Measurements from ENCODE around the gene FAIM.
"Not testable (repeated sequence)": the region's sequence is repeated elsewhere in the genome, so short reads cannot be mapped to it uniquely, and the experiment has no call there.

FAIM gene

GRCh38 chr3:138598534-138598933 lies 10.0 kb upstream of the FAIM start:
- no peak for DNase-seq

- DNase-seq, result no peak
These were observed 8.3 kb upstream of the FAIM start for GRCh38 chr3:138600100-138600745.

GRCh38 chr3:138601661-138602060 lies 6.9 kb upstream of the FAIM start:
- DNase-seq, result not testable (repeated sequence)

DNA sequence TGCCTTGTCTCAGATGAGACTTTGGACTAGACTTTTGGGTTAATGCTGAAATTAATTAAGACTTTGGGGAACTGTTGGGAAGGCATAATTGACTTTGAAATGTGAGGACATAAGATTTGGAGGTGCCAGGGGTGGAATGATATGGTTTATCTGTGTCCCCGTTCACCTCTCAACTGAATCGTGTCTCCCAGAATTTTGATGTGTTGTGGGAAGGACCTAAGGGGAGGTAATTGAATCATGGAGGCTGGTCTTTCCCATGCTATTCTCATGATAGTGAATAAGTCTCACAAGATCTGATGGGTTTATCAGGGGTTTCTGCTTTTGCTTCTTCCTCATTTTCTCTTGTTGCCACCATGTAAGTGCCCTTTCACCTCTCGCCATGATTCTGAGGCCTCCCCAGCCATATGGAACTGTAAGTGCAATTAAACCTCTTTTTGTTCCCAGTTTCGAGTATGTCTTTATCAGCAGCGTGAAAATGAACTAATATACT lies 4.4 kb upstream of the FAIM start:
- not testable (repeated sequence) for DNase-seq

DNA sequence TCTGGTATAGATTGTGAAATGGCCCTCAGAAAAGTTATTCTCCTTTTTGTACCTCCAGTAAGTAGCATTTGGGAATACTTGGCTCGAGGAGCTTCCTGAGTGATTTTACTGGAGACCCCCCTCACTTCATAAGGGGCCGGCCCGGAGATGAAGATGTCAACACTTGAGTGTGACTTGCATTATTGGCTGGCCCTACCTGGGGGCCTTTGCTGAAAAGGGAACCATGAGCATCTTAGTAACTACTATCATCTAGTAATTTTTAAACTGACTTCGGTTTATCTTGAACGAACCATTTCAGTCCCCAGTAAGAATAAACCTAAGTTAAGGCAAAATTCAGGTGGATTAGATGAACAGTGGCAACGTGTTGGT lies 1.3 kb downstream of the FAIM start:
- DNase-seq, result no peak

- no peak for DNase-seq
These were observed 6.9 kb downstream of the FAIM start for GRCh38 chr3:138615462-138615861.

DNA sequence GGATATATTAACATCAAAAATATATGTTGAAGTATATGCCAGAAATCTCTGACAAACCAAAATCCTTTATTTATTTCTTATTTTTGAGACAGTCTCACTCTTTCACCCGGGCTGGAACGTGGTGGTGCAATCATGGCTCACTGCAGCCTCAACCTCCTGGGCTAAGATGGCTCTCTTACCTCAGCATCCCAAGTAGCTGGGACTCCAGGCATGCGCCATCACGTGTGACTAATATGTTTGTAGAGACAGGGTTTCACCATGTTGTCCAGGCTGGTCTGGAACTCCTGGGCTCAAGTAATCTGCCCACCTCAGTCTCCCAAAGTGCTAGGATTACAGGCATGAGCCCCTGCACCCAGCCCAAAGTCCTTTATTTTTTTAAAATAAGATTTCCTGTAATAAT lies 11.9 kb downstream of the FAIM start:
- no peak for DNase-seq

DNA sequence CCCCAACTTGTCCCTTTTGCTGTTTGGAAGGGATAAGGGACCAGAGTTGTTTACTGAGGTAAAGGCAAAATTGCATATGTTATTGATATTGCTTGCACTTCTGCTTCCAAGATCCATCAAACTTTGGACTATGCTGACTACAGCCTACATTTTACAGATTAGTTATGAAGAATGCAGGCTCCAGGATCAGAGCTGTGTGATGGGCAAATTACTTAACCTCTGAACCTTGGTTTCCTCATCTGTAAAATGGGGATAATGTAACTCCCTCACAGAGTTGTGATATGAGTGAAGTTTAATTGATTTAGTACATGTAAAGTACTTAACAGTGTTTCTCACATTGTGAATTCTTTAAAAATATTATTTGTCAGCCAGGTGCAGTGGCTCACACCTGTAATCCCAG lies 15.9 kb downstream of the FAIM start:
- no peak for DNase-seq

DNA sequence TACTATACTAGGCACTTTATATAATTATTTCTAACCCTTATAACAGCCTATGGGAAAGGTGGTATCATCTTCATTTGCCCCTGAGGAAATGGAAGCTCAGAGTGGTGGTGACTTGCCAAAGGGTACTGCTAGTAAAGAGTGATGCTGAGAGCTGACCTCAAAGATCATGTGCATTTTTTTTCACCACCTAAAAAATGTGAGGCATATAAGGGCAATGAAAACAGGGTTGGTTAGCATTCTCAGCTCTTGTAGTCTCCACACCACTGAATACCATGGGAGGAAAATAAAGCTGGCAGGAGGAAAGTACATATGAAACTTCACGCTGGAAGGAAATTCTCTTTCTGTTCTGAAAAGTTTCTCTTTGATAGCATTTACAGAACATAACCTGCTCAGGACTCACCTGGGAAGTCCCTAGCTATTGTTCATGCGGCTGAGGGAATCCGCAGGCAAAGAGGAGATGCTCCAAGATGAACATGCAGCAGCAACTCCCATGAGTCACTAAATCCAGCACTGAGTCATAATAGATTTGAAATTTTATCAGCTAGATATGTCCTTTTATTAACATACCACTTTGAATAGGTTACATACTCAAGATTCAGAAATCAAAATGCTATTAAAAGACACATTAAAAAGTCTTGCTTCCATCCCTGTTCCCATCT lies 17.3 kb downstream of the FAIM start:
- no peak for DNase-seq

DNA sequence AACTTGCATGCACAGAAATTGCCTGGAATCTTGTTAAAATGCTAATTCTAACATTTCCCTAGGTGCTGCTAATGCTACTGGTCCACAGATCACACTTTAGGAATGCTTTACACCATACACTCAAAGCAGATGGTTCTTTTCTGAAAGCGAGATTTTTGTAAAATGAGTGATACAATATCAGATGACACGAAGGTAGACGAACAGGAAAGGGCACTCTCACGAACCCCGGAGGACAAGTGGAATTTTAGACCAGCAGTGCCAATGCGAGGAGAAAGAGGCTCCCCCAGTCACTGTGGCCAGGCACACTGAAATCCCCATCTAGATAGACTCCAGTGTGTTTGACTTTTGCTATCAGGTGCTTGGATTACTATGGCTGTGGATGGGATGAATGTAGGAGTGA lies 21.0 kb downstream of the FAIM start:
- no peak for DNase-seq

DNA sequence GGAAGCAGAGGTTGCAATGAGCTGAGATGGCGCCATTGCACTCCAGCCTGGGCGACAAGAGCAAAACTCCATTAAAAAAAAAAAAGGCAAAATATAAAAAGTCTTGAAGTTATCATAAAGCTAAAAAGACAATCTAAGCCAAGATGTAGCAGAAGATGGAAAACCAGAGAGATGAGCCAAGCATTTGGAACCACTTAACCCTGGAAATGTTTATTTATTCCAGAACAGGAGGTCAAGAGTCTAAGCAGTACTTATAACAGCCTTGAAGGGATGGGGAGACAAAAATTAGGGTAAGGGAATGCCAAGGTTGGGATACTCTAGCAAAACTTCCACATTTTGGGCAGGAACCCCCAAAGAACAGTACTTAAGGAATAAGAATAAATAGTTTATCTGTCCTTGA lies 30.1 kb downstream of the FAIM start:
- DNase-seq, result no peak

DNA sequence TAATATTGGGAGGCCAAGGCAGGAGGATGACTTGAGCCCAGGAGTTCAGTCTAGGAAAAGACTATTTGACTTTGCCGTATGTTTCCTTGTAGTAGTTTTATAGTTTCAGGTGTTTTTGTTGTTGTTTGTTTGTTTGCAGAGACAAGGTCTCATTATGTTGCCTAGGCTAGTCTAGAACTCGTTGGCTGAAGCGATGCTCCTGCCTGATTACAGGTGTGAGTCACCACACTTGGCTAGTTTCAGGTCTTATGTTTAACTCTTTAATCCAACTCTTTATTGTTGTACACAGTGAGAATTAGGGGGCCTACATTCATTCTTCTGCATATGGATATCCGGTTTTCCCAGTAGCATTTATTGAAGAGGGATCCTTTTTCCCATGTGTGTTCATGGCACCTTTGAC lies 32.0 kb downstream of the FAIM start:
- DNase-seq, result no peak

GRCh38 chr3:138642226-138642926 lies 33.8 kb downstream of the FAIM start:
- no peak for DNase-seq

DNA sequence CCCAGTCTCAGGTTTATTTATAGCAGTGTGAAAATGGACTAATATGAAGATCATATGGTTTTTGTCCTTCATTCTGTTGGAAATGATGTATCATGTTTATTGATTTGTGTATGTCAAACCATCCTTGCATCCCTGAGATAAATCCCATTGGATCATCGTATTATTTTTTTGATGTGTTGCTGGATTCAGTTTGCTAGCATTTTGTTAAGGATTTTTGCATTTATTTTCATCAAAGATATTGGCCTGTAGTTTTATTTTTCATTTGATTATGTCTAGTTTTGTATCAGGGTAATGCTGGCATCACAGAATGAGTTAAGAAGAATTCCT lies 34.3 kb downstream of the FAIM start:
- DNase-seq, result no peak

DNA sequence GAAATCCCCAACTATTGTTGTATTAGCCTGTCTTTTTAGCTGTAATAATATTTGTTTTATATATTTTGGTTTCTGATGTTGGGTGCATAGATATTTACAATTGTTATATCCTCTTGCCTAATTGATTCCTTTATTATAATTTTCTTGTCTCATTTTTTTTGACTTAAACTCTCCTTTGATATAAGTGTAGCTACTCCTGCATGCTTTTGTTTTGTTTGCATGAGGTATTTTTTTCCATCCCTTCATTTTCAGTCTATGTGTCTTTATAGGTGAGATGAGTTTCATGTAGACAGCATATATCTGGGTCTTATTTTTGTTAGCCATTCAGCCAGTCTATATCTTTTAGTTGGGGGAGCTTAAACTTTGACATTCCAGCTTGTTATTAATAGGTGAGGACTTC lies 37.4 kb downstream of the FAIM start:
- no peak for DNase-seq

DNA sequence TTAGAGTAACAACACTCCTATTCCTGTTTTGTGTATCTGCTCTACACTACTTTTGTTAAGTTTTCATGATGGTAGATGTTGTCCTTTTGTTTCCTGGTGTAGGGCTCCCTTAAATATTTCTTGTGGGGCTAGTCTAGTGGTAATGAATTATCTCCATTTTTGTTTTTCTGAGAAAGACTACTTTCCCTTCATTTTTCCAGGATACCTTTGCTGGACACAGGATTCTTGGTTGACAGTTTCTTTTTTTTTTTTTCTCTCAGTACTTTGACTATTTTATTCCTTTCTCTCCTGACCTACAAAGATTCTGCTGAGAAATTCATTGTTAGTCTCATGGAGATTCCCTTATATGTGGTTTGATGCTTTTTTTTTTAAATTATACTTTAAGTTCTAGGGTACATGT lies 37.9 kb downstream of the FAIM start:
- DNase-seq, result no peak

- no peak for DNase-seq
These were observed 40.6 kb downstream of the FAIM start for GRCh38 chr3:138649134-138649533.

DNA sequence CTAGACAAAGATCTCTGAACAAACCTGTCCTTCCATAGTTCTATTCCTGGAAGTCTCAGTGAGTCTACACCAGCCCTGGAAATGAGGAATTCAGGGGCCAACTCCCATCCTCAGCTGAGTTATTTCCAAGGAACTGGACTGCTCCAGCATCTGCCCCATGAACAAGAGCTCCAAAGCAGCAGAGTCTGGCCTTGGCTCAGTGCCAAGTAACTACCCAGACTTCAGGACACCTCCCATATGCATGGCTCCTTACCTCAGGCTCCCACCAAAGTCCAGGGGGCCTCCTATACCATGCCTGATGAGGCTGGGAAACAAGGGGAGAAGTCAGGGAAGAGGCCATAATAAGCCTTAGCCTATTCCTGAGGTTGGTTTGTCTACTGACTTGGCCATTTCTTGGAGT lies 45.0 kb downstream of the FAIM start:
- DNase-seq, result no peak

DNA sequence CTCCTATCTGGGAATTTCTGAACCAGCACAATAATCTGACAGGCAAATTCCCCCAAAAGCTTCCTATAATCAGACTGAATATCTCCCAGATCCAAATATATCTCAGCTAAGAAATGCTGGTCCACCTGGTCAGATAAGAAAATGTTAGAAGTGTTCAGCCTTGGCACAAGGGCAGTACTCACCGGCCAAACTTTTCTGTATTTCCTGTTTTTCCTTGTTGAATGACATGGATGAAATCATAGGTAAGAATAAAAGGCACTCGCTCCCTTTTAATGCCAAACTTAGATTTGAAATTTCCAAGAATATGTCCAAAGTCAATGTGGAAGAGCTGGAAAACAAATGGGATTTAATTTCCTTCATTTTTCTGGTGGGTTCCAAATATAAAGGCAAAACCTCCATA lies 48.9 kb downstream of the FAIM start:
- DNase-seq, result no peak

- no peak for DNase-seq
These were observed 59.5 kb downstream of the FAIM start for GRCh38 chr3:138668107-138668506.

GRCh38 chr3:138670407-138670806 lies 61.8 kb downstream of the FAIM start:
- DNase-seq, result no peak

- no peak for DNase-seq
These were observed 65.3 kb downstream of the FAIM start for GRCh38 chr3:138673641-138674530.

DNA sequence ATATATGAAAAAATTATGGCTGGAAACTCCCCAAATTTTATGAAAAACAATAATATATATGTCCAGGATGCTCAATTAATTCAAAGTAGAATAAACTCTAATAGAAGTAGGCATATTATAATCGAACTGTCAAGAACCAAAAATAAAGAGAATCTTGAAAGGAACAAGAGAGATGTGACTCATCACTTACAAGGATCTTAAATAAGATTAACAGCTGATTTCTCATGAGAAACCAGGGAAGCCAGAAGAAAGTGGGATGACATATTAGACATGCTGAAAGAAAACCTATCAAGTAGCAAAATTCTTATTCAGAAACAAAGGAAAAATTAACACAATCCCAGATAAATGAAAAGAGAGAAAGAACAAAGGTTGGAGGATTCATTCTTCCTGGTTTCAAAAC lies 66.8 kb downstream of the FAIM start:
- no peak for DNase-seq
